Lower lobe of right lung (tissue), 2 donors: ENCODE results near the gene EML2. TPM values are rescaled to one million over a fixed set of nuclear protein-coding genes. Genes with fewer than 3 reads are reported as not detected.

Experiments used
- ATAC-seq, 2 donors: fragments of 200-7000 bp; cut with Tn5 transposase; one replicate each; pipeline ENCODE4 v1.9.1; 2020 to 2022; ENCODE audit warnings: mild to moderate bottlenecking in 2 of 2, moderate library complexity in 2 of 2
- DNase-seq: peaks from one replicate; pipeline ENCODE4 v3.0.0-alpha.2; 2020
- H3K27ac ChIP-seq: fragments of 200-600 bp; one replicate; pipeline ENCODE4 v1.8.0; 2022
- H3K27me3 ChIP-seq: fragments of 200-600 bp; one replicate; pipeline ENCODE4 v1.8.0; 2022; ENCODE audit warnings: low read depth
- H3K36me3 ChIP-seq: fragments of 200-600 bp; one replicate; pipeline ENCODE4 v1.8.0; 2022; ENCODE audit warnings: mild to moderate bottlenecking
- H3K4me1 ChIP-seq: fragments of 200-600 bp; one replicate; pipeline ENCODE4 v1.8.0; 2022
- H3K4me3 ChIP-seq: fragments of 200-600 bp; one replicate; pipeline ENCODE4 v1.8.0; 2022; ENCODE audit warnings: mild to moderate bottlenecking
- H3K9me3 ChIP-seq: fragments of 200-600 bp; one replicate; pipeline ENCODE4 v1.8.0; 2022
- CTCF ChIP-seq: fragments of 200-600 bp; IDR thresholded peaks from one replicate; pipeline ENCODE4 v1.8.0; 2022; ENCODE audit warnings: antibody characterized with exemption, mild to moderate bottlenecking
- intact Hi-C: fragments of 100-400 bp; cut with DNase I; formaldehyde crosslinking; loops from one replicate; pipeline ENCODE4 v1.11.0; 2022
- total RNA-seq: library from RNA; stranded (reverse); fragmentation: NEBNext Ultra II Directional; extraction: Animal tissue kit (Norgen Biotek cat#: 25700); gene quantifications from one replicate; pipeline ENCODE4 v1.2.1, GENCODE V29; 2021
- donor health status: DM: no; HTN: yes; CAD: no; lungs with severe emphysema.

EML2 gene
- total RNA-seq, 1 donor from 2014 or later = 51.4 TPM

GRCh38 chr19:45641274-45642105, 2.3 kb upstream of the EML2 start:
- intact Hi-C loops = no loop called here
- Histone ChIP-seq H3K27ac (peak overlapping the region; percentile 85), H3K9me3 (no peaks in the 10 kb centered on the region), H3K36me3 (no peaks in the 10 kb centered on the region), H3K27me3 (peaks cover 24% of the 10 kb centered on the region), H3K4me1 (peaks cover 63% of the 10 kb centered on the region), H3K4me3 (peak overlapping the region; percentile 53)
- ATAC-seq (peak; percentile 81 to 85), DNase-seq (peak; percentile 92)
- TF ChIP-seq CTCF = no peak

GRCh38 chr19:45640849-45641273, 1.7 kb upstream of the EML2 start:
- peak overlapping the region; percentile 53 for H3K4me3 ChIP-seq
- H3K9me3 ChIP-seq = no peaks in the 10 kb centered on the region
- DNase-seq (peak; percentile 53), ATAC-seq (no peak)
- H3K27me3 ChIP-seq = peaks cover 18% of the 10 kb centered on the region
- peak overlapping the region; percentile 85 for H3K27ac ChIP-seq
- peaks cover 56% of the 10 kb centered on the region for H3K4me1 ChIP-seq
- no peak for TF ChIP-seq CTCF
- intact Hi-C loops = no loop called here
- no peaks in the 10 kb centered on the region for H3K36me3 ChIP-seq

- Histone ChIP-seq H3K9me3 (no peaks in the 10 kb centered on the region), H3K36me3 (no peaks in the 10 kb centered on the region), H3K27me3 (no peaks in the 10 kb centered on the region), H3K27ac (no peak overlapping the region), H3K4me1 (peaks cover 48% of the 10 kb centered on the region), H3K4me3 (peak overlapping the region; percentile 70)
- TF ChIP-seq CTCF = no peak
- DNase-seq = no peak
- ATAC-seq = no peak
- intact Hi-C loops = no loop called here
These were observed 1.1 kb downstream of the EML2 start for GRCh38 chr19:45637890-45638667.

GRCh38 chr19:45636902-45637301, 2.3 kb downstream of the EML2 start:
- H3K27ac ChIP-seq = no peak overlapping the region
- no peaks in the 10 kb centered on the region for H3K9me3 ChIP-seq
- H3K4me1 ChIP-seq = peaks cover 36% of the 10 kb centered on the region
- ATAC-seq (no peak), DNase-seq (no peak)
- intact Hi-C loops = no loop called here
- H3K27me3 ChIP-seq = no peaks in the 10 kb centered on the region
- no peak for TF ChIP-seq CTCF
- no peak overlapping the region for H3K4me3 ChIP-seq
- H3K36me3 ChIP-seq = no peaks in the 10 kb centered on the region

GRCh38 chr19:45636275-45636674, 2.9 kb downstream of the EML2 start:
- no peak for DNase-seq

More at GRCh38 chr19:45636275-45636674, 2.9 kb downstream of the EML2 start:
- no peak for ATAC-seq
- Histone ChIP-seq H3K36me3 (no peaks in the 10 kb centered on the region), H3K27me3 (no peaks in the 10 kb centered on the region), H3K4me3 (no peak overlapping the region), H3K9me3 (no peaks in the 10 kb centered on the region), H3K4me1 (peaks cover 30% of the 10 kb centered on the region), H3K27ac (no peak overlapping the region)
- intact Hi-C loops = no loop called here
- TF ChIP-seq CTCF = no peak
